ENCODE measurements around the gene NBDY.

DNA sequence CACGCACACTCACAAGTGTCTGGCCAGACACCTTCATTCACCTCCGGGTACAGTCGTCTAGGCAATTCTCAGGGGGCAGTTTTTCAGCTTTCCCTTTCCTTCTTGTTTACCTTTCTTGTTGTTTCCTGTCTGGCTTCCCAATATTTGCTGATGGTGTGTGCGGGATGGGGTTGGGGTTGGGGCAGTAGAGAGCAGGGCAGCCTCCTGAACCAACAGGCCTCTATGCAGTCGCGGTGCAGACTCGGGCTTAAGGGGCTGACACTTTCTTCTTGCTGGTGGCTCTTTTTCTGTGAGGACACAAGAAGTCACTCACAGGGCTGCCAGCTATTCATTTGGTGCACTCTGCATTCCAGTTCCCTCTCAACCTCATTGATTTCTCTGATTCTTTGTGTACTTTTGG lies 56.4 kb downstream of the NBDY start:
- TF ChIP-seq, protein P1, sequence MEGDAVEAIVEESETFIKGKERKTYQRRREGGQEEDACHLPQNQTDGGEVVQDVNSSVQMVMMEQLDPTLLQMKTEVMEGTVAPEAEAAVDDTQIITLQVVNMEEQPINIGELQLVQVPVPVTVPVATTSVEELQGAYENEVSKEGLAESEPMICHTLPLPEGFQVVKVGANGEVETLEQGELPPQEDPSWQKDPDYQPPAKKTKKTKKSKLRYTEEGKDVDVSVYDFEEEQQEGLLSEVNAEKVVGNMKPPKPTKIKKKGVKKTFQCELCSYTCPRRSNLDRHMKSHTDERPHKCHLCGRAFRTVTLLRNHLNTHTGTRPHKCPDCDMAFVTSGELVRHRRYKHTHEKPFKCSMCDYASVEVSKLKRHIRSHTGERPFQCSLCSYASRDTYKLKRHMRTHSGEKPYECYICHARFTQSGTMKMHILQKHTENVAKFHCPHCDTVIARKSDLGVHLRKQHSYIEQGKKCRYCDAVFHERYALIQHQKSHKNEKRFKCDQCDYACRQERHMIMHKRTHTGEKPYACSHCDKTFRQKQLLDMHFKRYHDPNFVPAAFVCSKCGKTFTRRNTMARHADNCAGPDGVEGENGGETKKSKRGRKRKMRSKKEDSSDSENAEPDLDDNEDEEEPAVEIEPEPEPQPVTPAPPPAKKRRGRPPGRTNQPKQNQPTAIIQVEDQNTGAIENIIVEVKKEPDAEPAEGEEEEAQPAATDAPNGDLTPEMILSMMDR (IDR thresholded peaks at IDR 0.05) = no peak
- TF ChIP-seq, protein P2, sequence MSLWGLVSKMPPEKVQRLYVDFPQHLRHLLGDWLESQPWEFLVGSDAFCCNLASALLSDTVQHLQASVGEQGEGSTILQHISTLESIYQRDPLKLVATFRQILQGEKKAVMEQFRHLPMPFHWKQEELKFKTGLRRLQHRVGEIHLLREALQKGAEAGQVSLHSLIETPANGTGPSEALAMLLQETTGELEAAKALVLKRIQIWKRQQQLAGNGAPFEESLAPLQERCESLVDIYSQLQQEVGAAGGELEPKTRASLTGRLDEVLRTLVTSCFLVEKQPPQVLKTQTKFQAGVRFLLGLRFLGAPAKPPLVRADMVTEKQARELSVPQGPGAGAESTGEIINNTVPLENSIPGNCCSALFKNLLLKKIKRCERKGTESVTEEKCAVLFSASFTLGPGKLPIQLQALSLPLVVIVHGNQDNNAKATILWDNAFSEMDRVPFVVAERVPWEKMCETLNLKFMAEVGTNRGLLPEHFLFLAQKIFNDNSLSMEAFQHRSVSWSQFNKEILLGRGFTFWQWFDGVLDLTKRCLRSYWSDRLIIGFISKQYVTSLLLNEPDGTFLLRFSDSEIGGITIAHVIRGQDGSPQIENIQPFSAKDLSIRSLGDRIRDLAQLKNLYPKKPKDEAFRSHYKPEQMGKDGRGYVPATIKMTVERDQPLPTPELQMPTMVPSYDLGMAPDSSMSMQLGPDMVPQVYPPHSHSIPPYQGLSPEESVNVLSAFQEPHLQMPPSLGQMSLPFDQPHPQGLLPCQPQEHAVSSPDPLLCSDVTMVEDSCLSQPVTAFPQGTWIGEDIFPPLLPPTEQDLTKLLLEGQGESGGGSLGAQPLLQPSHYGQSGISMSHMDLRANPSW (CRISPR knock-in tag; conservative IDR thresholded peaks at IDR 0.05; ENCODE audit: low read depth) = no peak
- TF ChIP-seq IRF2 (CRISPR knock-in tag; IDR thresholded peaks at IDR 0.05; ENCODE audit: borderline replicate concordance, low read depth) (no peak), FOXJ3 (CRISPR knock-in tag; IDR thresholded peaks at IDR 0.05; ENCODE audit: borderline replicate concordance) (no peak), CREB1 (CRISPR knock-in tag; IDR thresholded peaks at IDR 0.05) (no peak), ZBTB21 (CRISPR knock-in tag; IDR thresholded peaks at IDR 0.05; ENCODE audit: borderline replicate concordance) (no peak), JUN (CRISPR knock-in tag; IDR thresholded peaks at IDR 0.05) (no peak), SP1 (CRISPR knock-in tag; conservative IDR thresholded peaks at IDR 0.05) (no peak)
- TF ChIP-seq, protein P3, sequence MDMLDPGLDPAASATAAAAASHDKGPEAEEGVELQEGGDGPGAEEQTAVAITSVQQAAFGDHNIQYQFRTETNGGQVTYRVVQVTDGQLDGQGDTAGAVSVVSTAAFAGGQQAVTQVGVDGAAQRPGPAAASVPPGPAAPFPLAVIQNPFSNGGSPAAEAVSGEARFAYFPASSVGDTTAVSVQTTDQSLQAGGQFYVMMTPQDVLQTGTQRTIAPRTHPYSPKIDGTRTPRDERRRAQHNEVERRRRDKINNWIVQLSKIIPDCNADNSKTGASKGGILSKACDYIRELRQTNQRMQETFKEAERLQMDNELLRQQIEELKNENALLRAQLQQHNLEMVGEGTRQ (CRISPR knock-in tag; IDR thresholded peaks at IDR 0.05) = no peak
- TF ChIP-seq, protein P4, sequence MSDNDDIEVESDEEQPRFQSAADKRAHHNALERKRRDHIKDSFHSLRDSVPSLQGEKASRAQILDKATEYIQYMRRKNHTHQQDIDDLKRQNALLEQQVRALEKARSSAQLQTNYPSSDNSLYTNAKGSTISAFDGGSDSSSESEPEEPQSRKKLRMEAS (CRISPR knock-in tag; IDR thresholded peaks at IDR 0.05) = no peak
- TF ChIP-seq, protein P5, sequence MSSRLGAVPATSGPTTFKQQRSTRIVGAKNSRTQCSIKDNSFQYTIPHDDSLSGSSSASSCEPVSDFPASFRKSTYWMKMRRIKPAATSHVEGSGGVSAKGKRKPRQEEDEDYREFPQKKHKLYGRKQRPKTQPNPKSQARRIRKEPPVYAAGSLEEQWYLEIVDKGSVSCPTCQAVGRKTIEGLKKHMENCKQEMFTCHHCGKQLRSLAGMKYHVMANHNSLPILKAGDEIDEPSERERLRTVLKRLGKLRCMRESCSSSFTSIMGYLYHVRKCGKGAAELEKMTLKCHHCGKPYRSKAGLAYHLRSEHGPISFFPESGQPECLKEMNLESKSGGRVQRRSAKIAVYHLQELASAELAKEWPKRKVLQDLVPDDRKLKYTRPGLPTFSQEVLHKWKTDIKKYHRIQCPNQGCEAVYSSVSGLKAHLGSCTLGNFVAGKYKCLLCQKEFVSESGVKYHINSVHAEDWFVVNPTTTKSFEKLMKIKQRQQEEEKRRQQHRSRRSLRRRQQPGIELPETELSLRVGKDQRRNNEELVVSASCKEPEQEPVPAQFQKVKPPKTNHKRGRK (CRISPR knock-in tag; IDR thresholded peaks at IDR 0.05; ENCODE audit: borderline replicate concordance) = no peak
- TF ChIP-seq, protein P6, sequence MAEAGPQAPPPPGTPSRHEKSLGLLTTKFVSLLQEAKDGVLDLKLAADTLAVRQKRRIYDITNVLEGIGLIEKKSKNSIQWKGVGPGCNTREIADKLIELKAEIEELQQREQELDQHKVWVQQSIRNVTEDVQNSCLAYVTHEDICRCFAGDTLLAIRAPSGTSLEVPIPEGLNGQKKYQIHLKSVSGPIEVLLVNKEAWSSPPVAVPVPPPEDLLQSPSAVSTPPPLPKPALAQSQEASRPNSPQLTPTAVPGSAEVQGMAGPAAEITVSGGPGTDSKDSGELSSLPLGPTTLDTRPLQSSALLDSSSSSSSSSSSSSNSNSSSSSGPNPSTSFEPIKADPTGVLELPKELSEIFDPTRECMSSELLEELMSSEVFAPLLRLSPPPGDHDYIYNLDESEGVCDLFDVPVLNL (CRISPR knock-in tag; IDR thresholded peaks at IDR 0.05; ENCODE audit: borderline replicate concordance, low read depth) = no peak
- TF ChIP-seq, protein P7, sequence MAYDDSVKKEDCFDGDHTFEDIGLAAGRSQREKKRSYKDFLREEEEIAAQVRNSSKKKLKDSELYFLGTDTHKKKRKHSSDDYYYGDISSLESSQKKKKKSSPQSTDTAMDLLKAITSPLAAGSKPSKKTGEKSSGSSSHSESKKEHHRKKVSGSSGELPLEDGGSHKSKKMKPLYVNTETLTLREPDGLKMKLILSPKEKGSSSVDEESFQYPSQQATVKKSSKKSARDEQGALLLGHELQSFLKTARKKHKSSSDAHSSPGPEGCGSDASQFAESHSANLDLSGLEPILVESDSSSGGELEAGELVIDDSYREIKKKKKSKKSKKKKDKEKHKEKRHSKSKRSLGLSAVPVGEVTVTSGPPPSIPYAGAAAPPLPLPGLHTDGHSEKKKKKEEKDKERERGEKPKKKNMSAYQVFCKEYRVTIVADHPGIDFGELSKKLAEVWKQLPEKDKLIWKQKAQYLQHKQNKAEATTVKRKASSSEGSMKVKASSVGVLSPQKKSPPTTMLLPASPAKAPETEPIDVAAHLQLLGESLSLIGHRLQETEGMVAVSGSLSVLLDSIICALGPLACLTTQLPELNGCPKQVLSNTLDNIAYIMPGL (CRISPR knock-in tag; IDR thresholded peaks at IDR 0.05) = no peak
